B cell (primary cell): ENCODE results near the gene CSMD2. TPM values are rescaled to one million over a fixed set of nuclear protein-coding genes. Genes with fewer than 3 reads are reported as not detected.

Experiments
- ATAC-seq: fragments of 200-7000 bp; cut with Tn5 transposase; one replicate; pipeline ENCODE4 v1.10.0; 2021; ENCODE audit warnings: low read depth, mild to moderate bottlenecking, moderate number of reproducible peaks, moderate library complexity
- CTCF ChIA-PET: fragments of 350-600 bp; sonication (Branson Sonifier 250); formaldehyde crosslinking; loops from one replicate; lab custom pipeline; 2021; ENCODE audit warnings: antibody characterized with exemption, inconsistent platforms; lab: Charles Lee
- POLR2A ChIA-PET: fragments of 350-600 bp; sonication (Branson Sonifier 250); formaldehyde crosslinking; loops from one replicate; lab custom pipeline; 2021; ENCODE audit warnings: antibody characterized with exemption; lab: Charles Lee
- DNase-seq: peaks from one replicate; pipeline ENCODE4 v3.0.0; 2013
- H2AFZ ChIP-seq: 2 replicates; pipeline ENCODE4 v1.6.1; 2012; ENCODE audit warnings: mild to moderate bottlenecking, low read depth, low read length; ENCODE audit not compliant: insufficient read depth, poor library complexity, severe bottlenecking
- H3K27ac ChIP-seq, 2 donors: 1 replicate in 1 of 2; 2 replicates in 1 of 2; pipeline ENCODE4 v1.5.1; 2012 to 2013; ENCODE audit warnings: low read length in 2 of 2, mild to moderate bottlenecking in 2 of 2, moderate library complexity in 1 of 2
- H3K27me3 ChIP-seq, 4 experiments: fragments of 200-600 bp in 1 of 4; sonication (generic) in 1 of 4; replicated peaks in 1 of 4; 1 replicate in 2 of 4; 2 replicates in 2 of 4; pipeline versions ENCODE4 v1.6.1 to v1.7.0; 2013 to 2016; ENCODE audit warnings: low read length in 3 of 4, mild to moderate bottlenecking in 2 of 4, mixed read lengths in 1 of 4, moderate library complexity in 1 of 4; ENCODE audit not compliant: insufficient read depth in 4 of 4, control insufficient read depth in 3 of 4; ENCODE audit errors: control extremely low read depth in 1 of 4
- H3K36me3 ChIP-seq, 2 experiments: replicated peaks in 1 of 2; 1 replicate in 1 of 2; 2 replicates in 1 of 2; pipeline versions ENCODE4 v1.6.1 to v1.7.1; 2013; ENCODE audit warnings: low read length in 1 of 2; ENCODE audit not compliant: insufficient read depth in 2 of 2, control insufficient read depth in 1 of 2; ENCODE audit errors: control extremely low read depth in 1 of 2, extremely low read depth in 1 of 2
- H3K4me1 ChIP-seq, 2 donors: fragments of 200-600 bp in 1 of 2; sonication (generic) in 1 of 2; 1 replicate in 1 of 2; 2 replicates in 1 of 2; pipeline versions ENCODE4 v1.5.1 to v1.6.1; 2013 to 2017; ENCODE audit warnings: low read length in 2 of 2; ENCODE audit not compliant: control insufficient read depth in 2 of 2, insufficient read depth in 2 of 2
- H3K4me2 ChIP-seq: replicated peaks from 2 replicates; pipeline ENCODE3; 2012; ENCODE audit warnings: mild to moderate bottlenecking, low read depth, low read length; ENCODE audit not compliant: poor library complexity, severe bottlenecking
- H3K4me3 ChIP-seq, 5 experiments: fragments of 200-600 bp in 1 of 5; sonication (generic) in 1 of 5; 1 replicate in 3 of 5; 2 replicates in 2 of 5; pipeline versions ENCODE4 v1.5.1 to v1.7.0; 2011 to 2016; ENCODE audit warnings: low read length in 4 of 5, mild to moderate bottlenecking in 4 of 5, low read depth in 2 of 5, control low read depth in 1 of 5, moderate library complexity in 1 of 5; ENCODE audit not compliant: insufficient read depth in 1 of 5; ENCODE audit errors: control extremely low read depth in 1 of 5, extremely low read depth in 1 of 5
- H3K79me2 ChIP-seq: fragments of 200-600 bp; sonication (generic); one replicate; pipeline ENCODE4 v1.6.0; 2016; ENCODE audit warnings: low read length; ENCODE audit not compliant: control insufficient read depth, insufficient read depth
- H3K9ac ChIP-seq: fragments of 200-600 bp; sonication (generic); 2 replicates; pipeline ENCODE4 v1.6.1; 2017; ENCODE audit warnings: mild to moderate bottlenecking, low read length, moderate library complexity
- H3K9me3 ChIP-seq, 3 donors: one replicate each; pipeline versions ENCODE4 v1.6.1 to v1.7.1; 2013; ENCODE audit warnings: low read length in 2 of 3; ENCODE audit not compliant: control insufficient read depth in 2 of 3, insufficient read depth in 1 of 3; ENCODE audit errors: control extremely low read depth in 1 of 3
- H4K20me1 ChIP-seq: 2 replicates; pipeline ENCODE4 v1.6.0; 2012; ENCODE audit warnings: mild to moderate bottlenecking, low read length; ENCODE audit not compliant: insufficient read depth, control insufficient read depth, poor library complexity, severe bottlenecking
- H3K27ac Mint-ChIP-seq: one replicate; pipeline ENCODE4 v1.8.0; 2021; ENCODE audit warnings: mixed read lengths
- H3K27me3 Mint-ChIP-seq: one replicate; pipeline ENCODE4 v1.8.0; 2021; ENCODE audit warnings: mixed read lengths
- H3K4me1 Mint-ChIP-seq: one replicate; pipeline ENCODE4 v1.8.0; 2021; ENCODE audit warnings: mixed read lengths
- H3K4me3 Mint-ChIP-seq: one replicate; pipeline ENCODE4 v1.8.0; 2021; ENCODE audit warnings: mixed read lengths
- H3K9me3 Mint-ChIP-seq: one replicate; pipeline ENCODE4 v1.8.0; 2022; ENCODE audit warnings: mixed read lengths; ENCODE audit not compliant: insufficient read depth
- EZH2 ChIP-seq: IDR thresholded peaks from 2 replicates; pipeline ENCODE4 v1.6.1; 2012; ENCODE audit warnings: borderline replicate concordance, low read depth, mild to moderate bottlenecking, moderate library complexity, low read length; ENCODE audit not compliant: insufficient read depth, poor library complexity, severe bottlenecking
- WGBS: methylation state at CpG from one replicate; pipeline ENCODE4 v1.1.5; 2013; ENCODE audit warnings: missing lambda C conversion rate; ENCODE audit not compliant: insufficient coverage; 5-methylcytosine and 5-hydroxymethylcytosine counted together
- intact Hi-C: fragments of 100-400 bp; cut with micrococcal nuclease; formaldehyde crosslinking; loops from one replicate; pipeline ENCODE4 v1.10.0; 2022
- polyA plus RNA-seq: library from polyadenylated mRNA; depleted of rRNA; stranded (reverse); fragments of >200 nt; gene quantifications from 2 replicates; pipeline ENCODE4 v1.2.3, GENCODE V29; 2012
- total RNA-seq, 2 donors: library from RNA; stranded (reverse); fragments of 120-200 nt in 1 of 2; gene quantifications; 1 replicate in 1 of 2; 2 replicates in 1 of 2; pipeline versions ENCODE4 v1.2.3 to v1.2.4, GENCODE V29; 2013 to 2022
- TF ChIP-seq, protein P1 (sequence below): fragments of 200-600 bp; IDR thresholded peaks from one replicate; pipeline ENCODE4 v1.8.0; 2022; ENCODE audit warnings: antibody characterized with exemption, mild to moderate bottlenecking

The CSMD2 gene
- total and polyA plus RNA-seq, 2 donors (not counting 1 experiment from before 2014, with no cell fraction given): not detected

DNA sequence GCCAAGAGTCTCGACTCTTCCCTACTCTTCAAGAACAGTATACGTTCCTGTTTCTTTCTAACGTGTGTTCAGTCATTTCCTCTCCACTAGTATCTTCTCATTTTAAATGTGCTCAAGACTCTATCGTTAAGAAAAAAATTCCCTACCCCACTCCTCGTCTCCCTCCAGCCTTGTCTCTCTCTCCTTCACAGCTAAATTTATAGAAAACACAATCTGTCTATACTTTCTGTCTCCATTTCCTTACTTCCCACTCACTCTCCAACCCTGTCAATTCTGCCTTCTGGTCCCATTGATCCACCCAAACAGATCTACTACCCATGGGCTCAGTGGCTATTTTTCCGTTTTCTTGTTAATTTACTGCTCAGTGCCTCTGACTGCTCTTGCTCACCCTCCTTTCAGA, 75.3 kb downstream of the CSMD2 start:
- Mint-ChIP-seq H3K9me3 (no peaks in the 10 kb centered on the region), H3K4me1 (no peaks in the 10 kb centered on the region), H3K4me3 (no peak overlapping the region), H3K27ac (no peak overlapping the region), H3K27me3 (no peaks in the 10 kb centered on the region)
- Histone ChIP-seq H3K9me3 (peaks cover 0 to 3% (median 0%) of the 10 kb centered on the region in 3 donors), H3K27ac (no peak overlapping the region), H2AFZ (no peak overlapping the region), H3K27me3 (no peaks in the 10 kb centered on the region), H3K36me3 (no peaks in the 10 kb centered on the region), H3K9ac (no peak overlapping the region), H3K4me3 (no peak overlapping the region), H3K79me2 (no peaks in the 10 kb centered on the region), H3K4me2 (no peak overlapping the region), H3K4me1 (no peaks in the 10 kb centered on the region), H4K20me1 (no peaks in the 10 kb centered on the region)
- WGBS: 67% methylated on average over 6 of the region's 6 CpGs
- intact Hi-C loops: no loop called here
- ChIA-PET CTCF (no interaction called here), POLR2A (no interaction called here)
- no peak for TF ChIP-seq EZH2
- TF ChIP-seq, protein P1, sequence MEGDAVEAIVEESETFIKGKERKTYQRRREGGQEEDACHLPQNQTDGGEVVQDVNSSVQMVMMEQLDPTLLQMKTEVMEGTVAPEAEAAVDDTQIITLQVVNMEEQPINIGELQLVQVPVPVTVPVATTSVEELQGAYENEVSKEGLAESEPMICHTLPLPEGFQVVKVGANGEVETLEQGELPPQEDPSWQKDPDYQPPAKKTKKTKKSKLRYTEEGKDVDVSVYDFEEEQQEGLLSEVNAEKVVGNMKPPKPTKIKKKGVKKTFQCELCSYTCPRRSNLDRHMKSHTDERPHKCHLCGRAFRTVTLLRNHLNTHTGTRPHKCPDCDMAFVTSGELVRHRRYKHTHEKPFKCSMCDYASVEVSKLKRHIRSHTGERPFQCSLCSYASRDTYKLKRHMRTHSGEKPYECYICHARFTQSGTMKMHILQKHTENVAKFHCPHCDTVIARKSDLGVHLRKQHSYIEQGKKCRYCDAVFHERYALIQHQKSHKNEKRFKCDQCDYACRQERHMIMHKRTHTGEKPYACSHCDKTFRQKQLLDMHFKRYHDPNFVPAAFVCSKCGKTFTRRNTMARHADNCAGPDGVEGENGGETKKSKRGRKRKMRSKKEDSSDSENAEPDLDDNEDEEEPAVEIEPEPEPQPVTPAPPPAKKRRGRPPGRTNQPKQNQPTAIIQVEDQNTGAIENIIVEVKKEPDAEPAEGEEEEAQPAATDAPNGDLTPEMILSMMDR: no peak
- ATAC-seq (no peak), DNase-seq (no peak)

DNA sequence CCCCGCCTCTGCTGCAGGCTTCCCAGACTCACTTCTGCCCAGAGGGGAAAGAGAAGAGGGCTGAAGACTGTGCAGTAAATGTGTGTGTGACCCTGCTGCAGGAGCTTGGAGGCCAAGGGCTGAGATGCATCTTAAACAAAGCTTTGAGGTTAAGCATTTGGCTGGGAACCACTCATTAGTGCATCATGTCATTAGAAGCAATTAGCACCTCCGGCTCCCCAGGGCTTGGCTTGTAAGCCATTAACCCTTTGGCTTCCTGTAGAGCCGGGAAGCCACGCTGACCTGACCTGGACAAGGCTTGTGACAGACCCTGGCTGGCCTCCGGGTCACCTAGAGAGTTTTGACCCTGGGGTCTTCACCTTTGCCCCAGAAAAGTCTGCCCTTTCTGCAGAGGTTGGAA, 77.0 kb downstream of the CSMD2 start:
- Histone ChIP-seq H3K27ac (no peak overlapping the region), H2AFZ (no peak overlapping the region), H3K9me3 (peaks cover 0 to 3% (median 0%) of the 10 kb centered on the region in 3 donors), H4K20me1 (no peaks in the 10 kb centered on the region), H3K27me3 (no peaks in the 10 kb centered on the region), H3K79me2 (no peaks in the 10 kb centered on the region), H3K36me3 (no peaks in the 10 kb centered on the region), H3K9ac (no peak overlapping the region), H3K4me3 (no peak overlapping the region), H3K4me2 (no peak overlapping the region), H3K4me1 (no peaks in the 10 kb centered on the region)
- Mint-ChIP-seq H3K9me3 (no peaks in the 10 kb centered on the region), H3K4me3 (no peak overlapping the region), H3K27ac (no peak overlapping the region), H3K27me3 (no peaks in the 10 kb centered on the region), H3K4me1 (no peaks in the 10 kb centered on the region)
- 31% methylated on average over 4 of the region's 5 CpGs for WGBS
- DNase-seq (no peak), ATAC-seq (no peak)
- ChIA-PET POLR2A (no interaction called here), CTCF (interaction anchor here (1.0 kb wide), 1 partner anchor 12 kb away, joined by 4 read pairs; no protein-coding TSS in a partner anchor)
- TF ChIP-seq EZH2: no peak
- intact Hi-C loops: no loop called here
